ENCODE data around the gene HCFC1. TPM values are rescaled to one million over a fixed set of nuclear protein-coding genes. Genes with fewer than 3 reads are reported as not detected.
A peak's percentile ranks its signal among the peaks of the same experiment; 100 is the strongest.

HCFC1 gene
- total and polyA plus RNA-seq, 9 of the 15 experiments (the other 6 are each of a cell fraction or from before 2014, with no cell fraction given): 2.8 to 133 (median 17.1) TPM

- TF ChIP-seq ZNF609 (CRISPR knock-in tag; IDR thresholded peaks at IDR 0.05; ENCODE audit: borderline replicate concordance) (no peak), KDM5B (IDR thresholded peaks at IDR 0.05; ENCODE audit: insufficient replicate concordance, low read depth, low read length) (no peak), MEF2D (tag; conservative IDR thresholded peaks at IDR 0.05; ENCODE audit: low read depth) (no peak), CBX3 (IDR thresholded peaks at IDR 0.05; ENCODE audit: borderline replicate concordance in 1 of 2, low read length in 2 of 2) (0 out of 3 replicates have a peak, but pooled peaks of 1 of the 2 experiments have one; percentile 11), EGR1 (conservative IDR thresholded peaks at IDR 0.05) (peak; percentile 73), HIVEP1 (CRISPR knock-in tag; IDR thresholded peaks at IDR 0.05) (no peak), GTF3C2 (IDR thresholded peaks at IDR 0.05; ENCODE audit: borderline replicate concordance, extremely low read depth, insufficient read length) (no peak), FOS (IDR thresholded peaks at IDR 0.05; ENCODE audit: extremely low read depth, insufficient read length) (no peak), ZNF398 (CRISPR knock-in tag; IDR thresholded peaks at IDR 0.05) (no peak), ZKSCAN3 (CRISPR knock-in tag; IDR thresholded peaks at IDR 0.05) (no peak), ZNF639 (CRISPR knock-in tag; conservative IDR thresholded peaks at IDR 0.05 in 1 of 2, IDR thresholded peaks at IDR 0.05 in 1 of 2) (no peak), MTA2 (IDR thresholded peaks at IDR 0.05; ENCODE audit: low read depth) (no peak; the same call in 1 of the 2 replicates)
These were observed 70.5 kb downstream of the HCFC1 start (continued) for GRCh38 chrX:153900831-153901752.
